ENCODE results near the gene DBF4B.
"Not testable (repeated sequence)": the region's sequence is repeated elsewhere in the genome, so short reads cannot be mapped to it uniquely, and the experiment has no call there.

Gene DBF4B

DNA sequence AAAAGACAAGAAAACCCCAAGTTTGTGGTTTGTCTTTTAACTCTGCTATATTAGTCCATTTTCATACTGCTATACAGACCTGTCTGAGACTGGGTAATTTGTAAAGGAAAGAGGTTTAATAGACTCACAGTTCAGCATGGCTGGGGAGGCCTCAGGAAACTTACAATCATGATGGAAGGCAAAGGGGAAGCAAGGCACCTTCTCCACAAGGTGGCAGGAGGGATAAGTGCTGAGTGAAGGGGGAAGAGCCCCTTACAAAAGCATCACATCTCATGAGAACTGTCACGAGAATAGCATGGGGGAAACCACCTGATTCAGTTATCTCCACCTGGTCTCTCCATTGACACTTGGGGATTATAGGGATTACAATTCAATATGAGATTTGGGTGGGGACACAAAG is 36.8 kb downstream of the DBF4B start:
- TF ChIP-seq, protein P1, sequence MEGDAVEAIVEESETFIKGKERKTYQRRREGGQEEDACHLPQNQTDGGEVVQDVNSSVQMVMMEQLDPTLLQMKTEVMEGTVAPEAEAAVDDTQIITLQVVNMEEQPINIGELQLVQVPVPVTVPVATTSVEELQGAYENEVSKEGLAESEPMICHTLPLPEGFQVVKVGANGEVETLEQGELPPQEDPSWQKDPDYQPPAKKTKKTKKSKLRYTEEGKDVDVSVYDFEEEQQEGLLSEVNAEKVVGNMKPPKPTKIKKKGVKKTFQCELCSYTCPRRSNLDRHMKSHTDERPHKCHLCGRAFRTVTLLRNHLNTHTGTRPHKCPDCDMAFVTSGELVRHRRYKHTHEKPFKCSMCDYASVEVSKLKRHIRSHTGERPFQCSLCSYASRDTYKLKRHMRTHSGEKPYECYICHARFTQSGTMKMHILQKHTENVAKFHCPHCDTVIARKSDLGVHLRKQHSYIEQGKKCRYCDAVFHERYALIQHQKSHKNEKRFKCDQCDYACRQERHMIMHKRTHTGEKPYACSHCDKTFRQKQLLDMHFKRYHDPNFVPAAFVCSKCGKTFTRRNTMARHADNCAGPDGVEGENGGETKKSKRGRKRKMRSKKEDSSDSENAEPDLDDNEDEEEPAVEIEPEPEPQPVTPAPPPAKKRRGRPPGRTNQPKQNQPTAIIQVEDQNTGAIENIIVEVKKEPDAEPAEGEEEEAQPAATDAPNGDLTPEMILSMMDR (IDR thresholded peaks at IDR 0.05; ENCODE audit: control extremely low read depth, extremely low read depth, low read depth, missing control alignments), result no peak
- ChIA-PET POLR2A (no interaction called here), CTCF (interaction anchor here (1.1 to 1.7 kb wide), 2 partner anchors 9 to 30 kb away, joined by 3 read pairs; no protein-coding TSS in a partner anchor)
- DNase-seq (ENCODE audit: extremely low spot score), result no peak

DNA sequence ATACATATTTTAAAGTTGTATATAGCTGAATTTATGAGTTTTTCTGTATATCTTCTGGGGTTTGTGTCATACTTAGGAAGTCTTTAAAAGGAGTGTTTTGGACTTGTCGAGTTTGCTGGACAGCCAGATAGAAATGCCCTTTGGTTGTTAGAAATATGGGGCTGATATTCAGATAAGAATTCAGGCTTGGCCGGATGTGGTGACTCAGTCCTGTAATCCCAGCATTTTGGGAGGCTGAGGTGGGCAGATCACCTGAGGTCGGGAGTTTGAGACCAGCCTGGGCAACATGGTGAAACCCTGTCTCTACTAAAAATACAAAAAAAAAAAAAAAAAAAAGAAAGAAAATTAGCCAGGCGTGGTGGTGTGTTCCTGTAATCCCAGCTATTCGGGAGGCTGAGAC is 37.3 kb downstream of the DBF4B start:
- POLR2A ChIA-PET, result not testable (repeated sequence)

DNA sequence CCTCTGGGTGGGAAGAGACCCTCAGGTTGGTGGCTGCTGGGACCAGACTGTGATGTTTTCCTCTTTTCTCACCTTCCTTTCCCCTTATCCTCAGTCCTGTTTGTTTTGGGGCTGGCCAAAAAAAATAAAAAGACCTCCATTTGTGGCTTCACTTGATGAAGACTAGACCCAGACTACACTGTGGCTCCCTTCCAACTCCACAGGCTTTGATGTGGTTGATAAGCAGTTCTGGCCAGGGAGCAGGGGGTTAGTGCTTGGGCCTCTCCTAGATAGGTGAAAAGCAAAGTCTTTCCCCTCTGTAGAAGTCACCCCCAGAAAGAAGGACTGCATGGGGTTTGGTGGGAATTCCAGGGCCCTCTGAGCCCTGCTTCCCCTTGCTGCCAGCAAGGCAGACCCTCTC is 39.1 kb downstream of the DBF4B start:
- ChIA-PET POLR2A (no interaction called here), CTCF (interaction anchor here (0.9 to 1.4 kb wide), 3 partner anchors 11 to 32 kb away, joined by 3 to 4 read pairs (median 3); no protein-coding TSS in a partner anchor)
- TF ChIP-seq, protein P1 (IDR thresholded peaks at IDR 0.05; ENCODE audit: control extremely low read depth, extremely low read depth, low read depth, missing control alignments), result no peak
- no peak for DNase-seq (ENCODE audit: extremely low spot score)

More for the DNA sequence above, 37.3 kb downstream of the DBF4B start:
- not testable (repeated sequence) for DNase-seq (ENCODE audit: extremely low spot score)
- CTCF ChIA-PET, result interaction anchor here (1.1 to 1.7 kb wide), 2 partner anchors 9 to 30 kb away, joined by 3 read pairs; no protein-coding TSS in a partner anchor

DNA sequence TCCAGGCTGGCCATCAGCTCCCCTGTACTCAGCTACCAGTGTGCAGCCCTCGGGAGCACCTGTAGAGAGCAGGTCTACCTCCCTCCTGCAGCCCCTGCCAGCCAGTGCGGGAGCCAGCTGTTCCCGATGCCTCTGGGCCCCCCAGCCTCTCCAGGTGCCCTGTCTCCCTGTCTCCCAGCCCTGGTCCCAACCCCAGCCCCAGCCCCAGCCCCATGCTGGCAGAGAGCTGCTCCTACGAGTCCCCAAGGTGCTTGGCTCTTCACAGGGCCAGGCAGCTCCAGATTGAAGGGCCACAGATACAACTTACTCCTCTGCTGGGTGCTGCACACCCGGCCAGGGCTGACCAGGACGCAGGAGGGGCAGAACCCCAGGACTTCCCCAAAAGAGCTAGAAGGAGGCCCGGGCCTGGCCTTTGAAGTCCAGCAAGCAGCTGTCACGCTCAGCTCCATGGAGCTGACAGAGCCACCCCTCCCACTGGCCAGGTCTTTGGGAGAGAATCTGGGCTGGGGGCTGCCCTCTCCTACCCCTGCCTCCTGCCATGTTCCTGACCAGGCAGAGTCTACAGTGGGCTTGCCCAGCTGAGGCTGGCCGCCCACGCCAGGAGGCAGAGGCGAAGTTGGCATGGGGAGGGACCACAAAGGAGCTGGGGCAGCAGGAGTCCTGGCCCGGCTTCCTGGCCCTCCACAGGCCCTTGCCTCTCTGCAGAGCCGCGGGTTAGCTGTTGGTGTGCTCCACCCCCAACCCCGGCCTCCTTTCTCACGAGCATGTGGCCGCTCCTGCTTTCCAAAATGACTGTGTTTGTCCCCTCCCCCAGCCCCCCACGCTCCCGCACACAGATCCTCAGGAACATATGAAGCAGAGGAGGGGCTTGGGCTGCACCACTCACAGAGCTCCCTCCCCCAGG is 40.9 kb downstream of the DBF4B start:
- TF ChIP-seq, protein P1 (IDR thresholded peaks at IDR 0.05; ENCODE audit: control extremely low read depth, extremely low read depth, low read depth, missing control alignments), result no peak
- no peak for DNase-seq (ENCODE audit: extremely low spot score)
- POLR2A ChIA-PET, result no interaction called here
- CTCF ChIA-PET, result interaction anchor here (1.1 kb wide), 2 partner anchors 12 to 25 kb away, joined by 3 read pairs; no protein-coding TSS in a partner anchor

DNA sequence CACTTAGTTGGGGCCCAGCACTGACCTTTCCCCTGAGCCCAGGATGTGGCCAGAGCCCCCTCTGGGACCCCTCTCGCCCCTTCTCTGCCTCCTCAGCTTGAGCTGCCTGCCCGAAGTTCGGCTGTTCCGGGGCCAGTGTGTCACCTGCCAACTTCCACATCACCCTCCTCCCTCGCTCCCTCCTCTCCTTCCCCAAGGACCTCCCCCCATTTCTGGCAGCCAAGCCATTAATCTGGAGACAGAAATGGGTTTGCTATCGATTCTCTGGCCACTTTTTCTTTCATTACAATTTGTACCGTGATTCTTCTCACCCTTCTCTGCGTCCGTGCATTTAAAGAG is 41.5 kb downstream of the DBF4B start:
- POLR2A ChIA-PET, result no interaction called here
- no peak for DNase-seq (ENCODE audit: extremely low spot score)
- TF ChIP-seq, protein P1 (IDR thresholded peaks at IDR 0.05; ENCODE audit: control extremely low read depth, extremely low read depth, low read depth, missing control alignments), result no peak
- CTCF ChIA-PET, result interaction anchor here (1.1 kb wide), 2 partner anchors 13 to 24 kb away, joined by 3 read pairs; no protein-coding TSS in a partner anchor

DNA sequence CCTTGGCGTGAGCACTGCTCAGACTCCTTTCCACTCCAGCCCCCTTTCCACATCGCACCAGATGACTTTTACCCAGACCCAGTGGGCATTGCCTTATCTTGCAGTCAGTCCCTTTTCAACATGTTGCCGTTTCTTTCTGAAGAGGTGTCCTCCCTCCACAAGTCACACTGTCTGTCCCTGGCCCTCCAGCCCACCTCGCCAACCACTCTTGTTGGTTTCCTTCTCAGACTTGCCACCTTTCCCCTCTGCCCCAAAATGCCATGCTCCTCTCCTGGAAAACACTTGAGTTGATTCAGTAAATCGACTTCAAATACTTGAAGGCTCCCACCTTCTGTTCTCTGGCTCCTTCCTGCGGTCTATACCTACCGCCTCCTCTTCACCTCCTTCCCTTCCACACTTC is 42.9 kb downstream of the DBF4B start:
- TF ChIP-seq, protein P1 (IDR thresholded peaks at IDR 0.05; ENCODE audit: control extremely low read depth, extremely low read depth, low read depth, missing control alignments), result no peak
- ChIA-PET CTCF (interaction anchor here (3.3 kb wide), 1 partner anchor 23 kb away, joined by 10 read pairs; no protein-coding TSS in a partner anchor), POLR2A (no interaction called here)
- no peak for DNase-seq (ENCODE audit: extremely low spot score)

DNA sequence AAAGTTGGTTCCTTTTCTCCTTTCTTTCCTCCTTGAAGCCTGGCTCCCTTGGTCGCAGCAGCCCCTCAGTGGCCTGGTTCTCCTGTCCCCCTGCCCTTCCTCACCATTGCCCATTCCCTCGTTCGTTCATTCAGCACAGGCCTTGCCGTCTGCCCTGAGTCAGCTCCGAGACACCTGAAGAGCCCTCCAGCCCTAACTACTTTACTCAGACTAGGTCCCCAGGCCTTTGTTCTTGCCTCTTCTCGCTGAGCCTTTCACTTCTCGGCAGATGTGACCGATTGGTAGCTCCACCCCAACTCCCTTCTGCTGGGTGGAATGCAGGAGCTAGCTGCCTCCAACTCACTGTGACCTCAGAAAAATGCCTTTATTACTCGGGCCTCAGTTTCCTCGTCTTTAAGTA is 43.3 kb downstream of the DBF4B start:
- TF ChIP-seq, protein P1 (IDR thresholded peaks at IDR 0.05; ENCODE audit: control extremely low read depth, extremely low read depth, low read depth, missing control alignments), result no peak
- no peak for DNase-seq (ENCODE audit: extremely low spot score)
- POLR2A ChIA-PET, result no interaction called here
- CTCF ChIA-PET, result interaction anchor here (1.4 to 3.3 kb wide), 2 partner anchors 22 to 28 kb away, joined by 4 to 10 read pairs; no protein-coding TSS in a partner anchor
